Mucosa of rectum (tissue), 2 donors: Measurements from ENCODE around the gene STAG1.
"Not testable (repeated sequence)": the region's sequence is repeated elsewhere in the genome, so short reads cannot be mapped to it uniquely, and the experiment has no call there.

ENCODE experiments used
- H3K27ac ChIP-seq, 2 donors: one replicate each; pipeline ENCODE4 v1.7.0; 2013; ENCODE audit warnings: inconsistent platforms in 2 of 2, low read depth in 2 of 2, low read length in 2 of 2
- H3K27me3 ChIP-seq, 2 donors: one replicate each; pipeline ENCODE4 v1.7.0; 2013; ENCODE audit warnings: low read length in 2 of 2; ENCODE audit not compliant: control insufficient read depth in 2 of 2, insufficient read depth in 2 of 2
- H3K36me3 ChIP-seq, 2 donors: one replicate each; pipeline ENCODE4 v1.7.0; 2013; ENCODE audit warnings: low read length in 2 of 2; ENCODE audit not compliant: control insufficient read depth in 2 of 2, insufficient read depth in 2 of 2
- H3K4me1 ChIP-seq, 2 donors: one replicate each; pipeline ENCODE4 v1.7.0; 2013; ENCODE audit warnings: low read length in 2 of 2, mild to moderate bottlenecking in 1 of 2; ENCODE audit not compliant: control insufficient read depth in 2 of 2, insufficient read depth in 2 of 2
- H3K4me3 ChIP-seq, 2 donors: one replicate each; pipeline ENCODE4 v1.7.0; 2013; ENCODE audit warnings: low read length in 2 of 2
- H3K9ac ChIP-seq, 2 donors: one replicate each; pipeline ENCODE4 v1.7.0; 2013; ENCODE audit warnings: low read length in 2 of 2, low read depth in 1 of 2, mild to moderate bottlenecking in 1 of 2
- H3K9me3 ChIP-seq, 2 donors: one replicate each; pipeline ENCODE4 v1.7.0; 2013; ENCODE audit warnings: low read length in 2 of 2; ENCODE audit not compliant: control insufficient read depth in 2 of 2
- donor health status: healthy.
- donor health status: Normal muscosa, but diverticular disease.

Gene STAG1

DNA sequence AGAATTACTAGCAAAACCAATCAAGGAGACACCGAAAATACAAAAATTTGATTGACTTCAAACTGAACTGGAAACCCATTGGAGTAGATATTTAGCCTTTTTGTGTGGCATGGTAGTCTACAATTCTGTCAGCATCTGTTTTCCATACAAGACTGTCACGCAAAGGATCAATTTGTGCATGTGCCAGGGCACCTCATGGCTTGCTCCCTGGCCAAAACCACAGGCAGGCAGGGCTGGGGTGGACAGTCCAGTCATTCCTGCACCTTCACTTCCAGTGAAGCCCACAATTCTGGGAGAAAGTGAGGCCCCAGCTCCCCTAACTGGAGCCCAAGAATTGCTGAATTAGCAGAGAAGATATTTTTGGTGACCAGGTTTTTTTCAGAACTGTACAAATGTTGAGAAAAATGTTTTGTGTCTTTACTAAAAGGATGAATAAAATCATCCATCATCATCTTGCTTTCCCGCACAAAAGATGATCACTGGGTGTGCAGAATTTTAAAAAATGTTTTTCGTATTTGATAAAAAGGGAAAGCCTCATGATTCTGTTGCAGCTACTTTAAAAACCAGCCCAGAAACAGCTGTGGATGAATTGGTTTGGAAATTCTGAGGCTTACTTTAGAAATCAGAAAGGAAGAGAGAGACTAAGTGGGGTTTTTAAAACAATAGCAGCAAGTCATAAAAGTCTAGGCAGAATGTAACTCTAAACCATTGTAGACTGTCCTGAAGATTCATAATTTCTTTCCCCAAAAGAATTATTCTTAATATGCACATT is 415.7 kb downstream of the STAG1 start:
- H3K27me3 ChIP-seq: no peaks in the 10 kb centered on the region
- H3K4me3 ChIP-seq: no peak overlapping the region
- no peaks in the 10 kb centered on the region for H3K9me3 ChIP-seq
- no peak overlapping the region for H3K27ac ChIP-seq
- no peaks in the 10 kb centered on the region for H3K4me1 ChIP-seq
- H3K9ac ChIP-seq: no peak overlapping the region
- H3K36me3 ChIP-seq: peaks cover 18 to 25% of the 10 kb centered on the region in 2 donors

DNA sequence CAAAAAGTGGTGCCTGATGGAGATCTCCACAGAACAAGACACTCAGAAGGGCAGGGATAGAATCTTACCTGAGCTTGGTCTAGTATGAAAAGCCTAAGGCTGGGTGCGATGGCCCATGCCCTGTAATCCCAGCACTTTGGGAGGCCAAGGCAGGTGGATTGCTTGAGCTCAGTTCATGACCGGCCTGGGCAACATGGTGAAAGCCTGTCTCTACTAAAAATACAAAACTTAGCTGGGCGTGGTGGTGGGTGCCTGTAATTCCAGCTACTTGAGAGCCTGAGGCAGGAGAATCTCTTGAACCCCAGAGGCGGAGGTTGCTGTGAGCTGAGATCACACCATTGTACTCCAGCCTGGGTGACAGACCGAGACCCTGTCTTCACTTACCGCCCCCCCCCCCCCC is 417.5 kb downstream of the STAG1 start:
- H3K9ac ChIP-seq, H3K9me3 ChIP-seq, H3K27me3 ChIP-seq, H3K4me1 ChIP-seq, H3K4me3 ChIP-seq, H3K27ac ChIP-seq: not testable (repeated sequence)
- H3K36me3 ChIP-seq: peaks cover 19 to 24% of the 10 kb centered on the region in 2 donors

DNA sequence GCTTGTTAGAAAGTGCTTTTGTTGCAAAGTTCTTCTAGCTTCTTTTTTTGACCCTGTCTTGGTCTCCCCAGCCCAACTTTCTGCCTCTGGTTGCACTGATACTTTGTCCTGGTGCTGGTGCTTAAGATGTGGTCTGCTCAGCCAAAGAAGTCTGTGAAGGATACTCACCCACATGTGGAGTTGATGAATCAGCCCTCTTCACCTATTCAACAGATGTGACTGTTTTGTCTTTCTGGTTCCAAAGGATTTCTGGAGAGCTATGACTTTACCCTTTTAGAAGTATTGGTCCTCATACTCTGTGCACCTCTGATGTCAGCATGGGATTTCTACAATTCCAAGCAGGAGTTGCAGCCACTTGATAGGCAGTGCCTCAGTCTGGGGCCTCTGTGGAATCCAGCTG is 418.0 kb downstream of the STAG1 start:
- no peak overlapping the region for H3K4me3 ChIP-seq
- H3K36me3 ChIP-seq: peaks cover 19 to 26% of the 10 kb centered on the region in 2 donors
- H3K27ac ChIP-seq: no peak overlapping the region
- no peaks in the 10 kb centered on the region for H3K9me3 ChIP-seq
- H3K9ac ChIP-seq: no peak overlapping the region
- H3K27me3 ChIP-seq: no peaks in the 10 kb centered on the region
- no peaks in the 10 kb centered on the region for H3K4me1 ChIP-seq

- H3K36me3 ChIP-seq: peaks cover 28 to 40% of the 10 kb centered on the region in 2 donors
- no peak overlapping the region for H3K27ac ChIP-seq
- no peaks in the 10 kb centered on the region for H3K27me3 ChIP-seq
- no peaks in the 10 kb centered on the region for H3K9me3 ChIP-seq
- no peaks in the 10 kb centered on the region for H3K4me1 ChIP-seq
- no peak overlapping the region for H3K9ac ChIP-seq
- no peak overlapping the region for H3K4me3 ChIP-seq
Observed at GRCh38 chr3:136332776-136333175, 419.4 kb downstream of the STAG1 start.

GRCh38 chr3:136332302-136332701 is 419.9 kb downstream of the STAG1 start:
- Histone ChIP-seq H3K36me3 (peaks cover 30 to 39% of the 10 kb centered on the region in 2 donors), H3K4me1 (no peaks in the 10 kb centered on the region)

DNA sequence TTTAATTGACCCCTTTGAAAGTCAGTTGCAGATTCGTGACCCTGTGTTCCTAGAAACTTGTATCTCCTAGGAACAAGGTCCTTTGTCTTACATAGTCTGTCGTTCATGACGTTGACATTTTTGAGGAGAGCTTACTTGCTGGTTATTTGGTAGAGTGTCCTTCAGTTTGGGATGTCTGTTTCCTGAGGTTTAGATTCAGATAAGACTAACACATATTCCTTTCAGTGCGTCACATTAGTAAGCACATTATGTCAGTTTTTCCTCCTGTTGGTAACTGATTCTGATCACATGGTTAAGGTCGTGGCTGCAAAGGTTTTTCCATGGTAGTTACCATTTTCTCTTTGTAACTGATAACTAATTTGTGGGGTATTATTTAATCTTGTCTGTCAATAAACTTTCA is 421.3 kb downstream of the STAG1 start:
- H3K27ac ChIP-seq: no peak overlapping the region
- no peaks in the 10 kb centered on the region for H3K27me3 ChIP-seq
- H3K9ac ChIP-seq: no peak overlapping the region
- H3K36me3 ChIP-seq: peaks cover 40 to 41% of the 10 kb centered on the region in 2 donors
- H3K4me3 ChIP-seq: no peak overlapping the region
- H3K9me3 ChIP-seq: no peaks in the 10 kb centered on the region
- H3K4me1 ChIP-seq: no peaks in the 10 kb centered on the region

More at GRCh38 chr3:136332302-136332701, 419.9 kb downstream of the STAG1 start:
- Histone ChIP-seq H3K9ac (no peak overlapping the region), H3K9me3 (no peaks in the 10 kb centered on the region), H3K27me3 (no peaks in the 10 kb centered on the region), H3K27ac (no peak overlapping the region), H3K4me3 (no peak overlapping the region)

DNA sequence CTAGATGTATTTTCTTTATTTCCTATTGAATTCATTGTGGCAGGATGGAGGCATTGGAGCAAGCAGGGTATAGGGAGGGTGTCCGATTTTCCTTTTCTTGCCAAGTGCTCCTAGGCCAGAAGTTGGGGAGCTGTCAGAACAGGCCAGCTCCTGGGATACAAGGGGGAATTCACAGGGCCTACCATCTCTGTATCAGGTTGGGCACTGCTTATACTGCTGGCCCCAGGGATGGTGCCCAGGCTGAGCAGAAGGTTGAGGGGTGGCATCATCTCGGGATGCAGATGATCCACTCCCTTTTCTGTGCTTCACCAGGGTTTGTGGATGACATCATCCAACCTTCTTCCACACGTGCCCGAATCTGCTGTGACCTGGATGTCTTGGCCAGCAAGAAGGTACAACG is 422.6 kb downstream of the STAG1 start:
- H3K4me3 ChIP-seq: no peak overlapping the region
- no peak overlapping the region for H3K9ac ChIP-seq
- no peaks in the 10 kb centered on the region for H3K4me1 ChIP-seq
- no peaks in the 10 kb centered on the region for H3K9me3 ChIP-seq
- no peaks in the 10 kb centered on the region for H3K27me3 ChIP-seq
- no peak overlapping the region for H3K27ac ChIP-seq
- H3K36me3 ChIP-seq: peaks cover 33 to 34% of the 10 kb centered on the region in 2 donors

- Histone ChIP-seq H3K27me3 (no peaks in the 10 kb centered on the region), H3K36me3 (peaks cover 27 to 30% of the 10 kb centered on the region in 2 donors)
Observed at GRCh38 chr3:136327671-136328070, 424.5 kb downstream of the STAG1 start.

DNA sequence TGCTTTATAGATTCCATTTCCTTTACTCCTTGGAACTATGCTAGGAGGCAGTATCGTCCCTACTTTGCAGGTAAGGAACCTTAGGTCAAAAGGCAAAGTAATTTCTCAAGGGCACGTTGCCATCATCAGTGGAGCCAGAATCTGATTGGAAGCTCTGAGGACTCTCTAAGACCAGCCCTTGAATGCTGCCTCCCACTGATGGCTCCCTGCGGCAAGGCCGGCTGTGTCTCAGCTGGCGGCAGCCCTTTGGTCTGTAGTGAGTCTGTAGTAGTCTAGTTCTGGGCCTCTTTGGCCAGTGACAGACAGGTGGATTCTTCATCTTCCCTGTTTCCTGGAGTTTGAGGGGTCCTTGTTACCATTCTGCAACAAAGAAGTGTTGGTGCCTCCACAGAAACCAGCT is 425.9 kb downstream of the STAG1 start:
- Histone ChIP-seq H3K27ac (no peak overlapping the region), H3K9ac (no peak overlapping the region), H3K27me3 (no peaks in the 10 kb centered on the region), H3K4me3 (no peak overlapping the region), H3K9me3 (peaks cover 0 to 2% of the 10 kb centered on the region in 2 donors), H3K36me3 (peaks cover 27 to 32% of the 10 kb centered on the region in 2 donors), H3K4me1 (no peaks in the 10 kb centered on the region)

More at GRCh38 chr3:136327671-136328070, 424.5 kb downstream of the STAG1 start:
- Histone ChIP-seq H3K4me1 (no peaks in the 10 kb centered on the region), H3K9ac (no peak overlapping the region), H3K27ac (no peak overlapping the region), H3K4me3 (no peak overlapping the region), H3K9me3 (peaks cover 0 to 2% of the 10 kb centered on the region in 2 donors)

GRCh38 chr3:136311968-136312367 is 440.2 kb downstream of the STAG1 start:
- Histone ChIP-seq H3K36me3 (peaks cover 3% of the 10 kb centered on the region in 2 donors), H3K9me3 (no peaks in the 10 kb centered on the region), H3K27me3 (no peaks in the 10 kb centered on the region), H3K9ac (no peak overlapping the region), H3K27ac (no peak overlapping the region), H3K4me1 (no peaks in the 10 kb centered on the region), H3K4me3 (no peak overlapping the region)
